Activated CD8-positive, alpha-beta T cell treated with anti-CD3 and anti-CD28 coated beads for 36 hours (primary cell): ENCODE data around the gene GPR22. TPM values are rescaled to one million over a fixed set of nuclear protein-coding genes. Genes with fewer than 3 reads are reported as not detected.

Experiments
- ATAC-seq: fragments of 200-7000 bp; cut with Tn5 transposase; one replicate; pipeline ENCODE4 v1.10.0; 2021; ENCODE audit warnings: mild to moderate bottlenecking, moderate library complexity
- CTCF ChIA-PET: fragments of 350-600 bp; sonication (Branson Sonifier 250); formaldehyde crosslinking; loops from one replicate; lab custom pipeline; 2021; ENCODE audit warnings: antibody characterized with exemption; lab: Charles Lee
- POLR2A ChIA-PET: fragments of 350-600 bp; sonication (Branson Sonifier 250); formaldehyde crosslinking; loops from one replicate; lab custom pipeline; 2021; ENCODE audit warnings: antibody characterized with exemption; lab: Charles Lee
- DNase-seq: peaks from one replicate; pipeline ENCODE4 v3.0.0-alpha.2; 2020
- H3K27ac Mint-ChIP-seq: one replicate; pipeline ENCODE4 v1.8.0; 2021; ENCODE audit warnings: mild to moderate bottlenecking, mixed read lengths
- H3K27me3 Mint-ChIP-seq: one replicate; pipeline ENCODE4 v1.8.0; 2021; ENCODE audit warnings: mixed read lengths
- H3K36me3 Mint-ChIP-seq: one replicate; pipeline ENCODE4 v1.8.0; 2021; ENCODE audit warnings: low read depth, mixed read lengths
- H3K4me1 Mint-ChIP-seq: one replicate; pipeline ENCODE4 v1.8.0; 2021; ENCODE audit warnings: low read depth, mixed read lengths
- H3K4me3 Mint-ChIP-seq: one replicate; pipeline ENCODE4 v1.8.0; 2021; ENCODE audit warnings: mild to moderate bottlenecking, moderate library complexity, mixed read lengths
- H3K9me3 Mint-ChIP-seq: one replicate; pipeline ENCODE4 v1.8.0; 2021; ENCODE audit warnings: mixed read lengths
- CTCF ChIP-seq: fragments of 200-600 bp; IDR thresholded peaks from one replicate; pipeline ENCODE4 v1.8.0; 2022; ENCODE audit warnings: antibody characterized with exemption, mild to moderate bottlenecking
- intact Hi-C: fragments of 100-400 bp; cut with micrococcal nuclease; formaldehyde crosslinking; loops from one replicate; pipeline ENCODE4 v1.10.0; 2022
- total RNA-seq, 2 experiments: library from RNA; stranded (reverse); gene quantifications; one replicate each; pipeline ENCODE4 v1.2.3, GENCODE V29; 2021

GPR22 gene
- total RNA-seq, 2 experiments from 2014 or later = not detected

GRCh38 chr7:107471292-107472070, 1.6 kb downstream of the GPR22 start:
- intact Hi-C loops = no loop called here
- no peak for TF ChIP-seq CTCF
- H3K27ac Mint-ChIP-seq = no peak overlapping the region
- no peaks in the 10 kb centered on the region for H3K9me3 Mint-ChIP-seq
- H3K27me3 Mint-ChIP-seq = no peaks in the 10 kb centered on the region
- DNase-seq = no peak
- H3K36me3 Mint-ChIP-seq = peaks cover 2% of the 10 kb centered on the region
- no peak for ATAC-seq
- POLR2A ChIA-PET = no interaction called here
- no peaks in the 10 kb centered on the region for H3K4me1 Mint-ChIP-seq
- CTCF ChIA-PET = interaction anchor here (1.0 kb wide), 1 partner anchor 21 kb away, joined by 3 read pairs; no protein-coding TSS in a partner anchor
- H3K4me3 Mint-ChIP-seq = no peak overlapping the region

DNA sequence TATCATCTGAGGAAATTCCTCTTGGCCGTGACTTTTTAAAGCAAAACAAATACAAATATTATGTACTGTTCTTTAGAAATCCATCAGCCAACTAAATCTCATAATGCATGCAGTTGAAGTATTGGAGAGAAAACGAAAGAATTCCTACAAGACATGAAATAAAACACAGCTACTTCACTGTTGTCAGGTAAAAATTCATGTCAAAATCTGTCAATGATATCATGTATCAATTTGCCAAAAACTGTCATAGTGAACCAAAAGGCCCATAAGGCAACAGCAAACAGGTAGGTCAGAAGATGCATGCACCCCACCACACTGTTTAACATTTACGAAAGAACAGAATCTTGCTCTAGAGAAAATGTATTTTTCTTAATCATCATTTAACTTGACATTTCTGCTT, 2.3 kb downstream of the GPR22 start:
- Mint-ChIP-seq H3K4me1 (no peaks in the 10 kb centered on the region), H3K27ac (no peak overlapping the region), H3K36me3 (peaks cover 2% of the 10 kb centered on the region), H3K9me3 (no peaks in the 10 kb centered on the region), H3K4me3 (no peak overlapping the region), H3K27me3 (no peaks in the 10 kb centered on the region)
- TF ChIP-seq CTCF = no peak
- ChIA-PET POLR2A (interaction anchor here (0.7 kb wide), 1 partner anchor 276 kb away, joined by 3 read pairs; no protein-coding TSS in a partner anchor), CTCF (interaction anchor here (0.9 to 1.0 kb wide), 2 partner anchors 8 to 22 kb away, joined by 3 to 4 read pairs; no protein-coding TSS in a partner anchor)
- DNase-seq = no peak
- intact Hi-C loops = no loop called here
- ATAC-seq = no peak

DNA sequence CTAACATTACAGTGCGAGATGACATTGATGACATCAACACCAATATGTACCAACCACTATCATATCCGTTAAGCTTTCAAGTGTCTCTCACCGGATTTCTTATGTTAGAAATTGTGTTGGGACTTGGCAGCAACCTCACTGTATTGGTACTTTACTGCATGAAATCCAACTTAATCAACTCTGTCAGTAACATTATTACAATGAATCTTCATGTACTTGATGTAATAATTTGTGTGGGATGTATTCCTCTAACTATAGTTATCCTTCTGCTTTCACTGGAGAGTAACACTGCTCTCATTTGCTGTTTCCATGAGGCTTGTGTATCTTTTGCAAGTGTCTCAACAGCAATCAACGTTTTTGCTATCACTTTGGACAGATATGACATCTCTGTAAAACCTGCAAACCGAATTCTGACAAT, 4.3 kb downstream of the GPR22 start:
- Mint-ChIP-seq H3K9me3 (no peaks in the 10 kb centered on the region), H3K27me3 (no peaks in the 10 kb centered on the region), H3K27ac (no peak overlapping the region), H3K36me3 (no peaks in the 10 kb centered on the region), H3K4me1 (no peaks in the 10 kb centered on the region), H3K4me3 (no peak overlapping the region)
- ATAC-seq (no peak), DNase-seq (no peak)
- CTCF ChIA-PET = interaction anchor here (0.9 kb wide), 1 partner anchor 251 kb away, joined by 3 read pairs; no protein-coding TSS in a partner anchor
- POLR2A ChIA-PET = no interaction called here
- intact Hi-C loops = no loop called here
- TF ChIP-seq CTCF = no peak

DNA sequence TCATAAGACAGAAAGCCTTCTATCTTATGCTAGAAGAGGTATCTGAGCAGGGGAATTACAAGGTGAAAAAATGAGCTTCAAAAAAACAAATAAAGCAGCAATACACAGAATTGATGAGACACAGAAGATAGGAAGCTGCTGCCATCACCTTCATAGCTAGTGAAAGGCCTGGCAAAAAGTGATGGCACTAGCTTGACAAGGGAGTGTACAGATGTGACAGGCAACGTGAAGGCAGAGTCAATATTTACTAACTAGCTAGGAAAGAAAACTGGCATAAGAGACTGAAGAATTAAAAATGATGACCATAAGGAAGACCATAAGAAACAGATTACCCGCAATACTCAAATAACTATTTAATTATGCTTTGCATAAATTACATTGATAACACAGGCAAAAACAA, 9.4 kb downstream of the GPR22 start:
- Mint-ChIP-seq H3K4me1 (no peaks in the 10 kb centered on the region), H3K9me3 (no peaks in the 10 kb centered on the region), H3K27me3 (no peaks in the 10 kb centered on the region), H3K4me3 (no peak overlapping the region), H3K27ac (no peak overlapping the region), H3K36me3 (no peaks in the 10 kb centered on the region)
- ATAC-seq (no peak), DNase-seq (no peak)
- CTCF ChIA-PET = interaction anchor here (1.4 kb wide), 1 partner anchor 16 kb away, joined by 3 read pairs; no protein-coding TSS in a partner anchor
- TF ChIP-seq CTCF = no peak
- intact Hi-C loops = no loop called here
- POLR2A ChIA-PET = no interaction called here

GRCh38 chr7:107480932-107481331, 11.1 kb downstream of the GPR22 start:
- no peak overlapping the region for H3K27ac Mint-ChIP-seq
- H3K36me3 Mint-ChIP-seq = peaks cover 5% of the 10 kb centered on the region
- no peaks in the 10 kb centered on the region for H3K9me3 Mint-ChIP-seq
- POLR2A ChIA-PET = no interaction called here
- CTCF ChIA-PET = no interaction called here
- DNase-seq (no peak), ATAC-seq (no peak)
- peaks cover 7% of the 10 kb centered on the region for H3K4me1 Mint-ChIP-seq
- no peaks in the 10 kb centered on the region for H3K27me3 Mint-ChIP-seq
- intact Hi-C loops = no loop called here
- no peak overlapping the region for H3K4me3 Mint-ChIP-seq
- TF ChIP-seq CTCF = no peak
